Astrocyte (in vitro differentiated cells and primary cell): ENCODE results near the gene STRADB. TPM values are rescaled to one million over a fixed set of nuclear protein-coding genes. Genes with fewer than 3 reads are reported as not detected.
A peak's percentile ranks its signal among the peaks of the same experiment; 100 is the strongest.

Source experiments
- DNase-seq: peaks from one replicate; pipeline ENCODE4 v3.0.0-alpha.2; 2010; ENCODE audit warnings: low read depth
- FAIRE-seq: peaks from 2 replicates; lab custom pipeline; 2011; peaks lifted over from hg19 to GRCh38; lab: Jason Lieb, UNC
- H2AFZ ChIP-seq: 2 replicates; pipeline ENCODE4 v1.6.0; 2012; ENCODE audit warnings: low read depth, low read length, inconsistent platforms
- H3K27ac ChIP-seq: 2 replicates; pipeline ENCODE4 v1.5.1; 2011; ENCODE audit warnings: low read depth, low read length, inconsistent platforms
- H3K27me3 ChIP-seq: 2 replicates; pipeline ENCODE4 v1.6.0; 2011; ENCODE audit warnings: low read length, inconsistent platforms; ENCODE audit not compliant: insufficient read depth
- H3K36me3 ChIP-seq: 2 replicates; pipeline ENCODE4 v1.5.1; 2011; ENCODE audit warnings: low read length, inconsistent platforms; ENCODE audit not compliant: insufficient read depth
- H3K4me1 ChIP-seq: 2 replicates; pipeline ENCODE4 v1.5.1; 2011; ENCODE audit warnings: low read length, inconsistent platforms; ENCODE audit not compliant: insufficient read depth
- H3K4me2 ChIP-seq: 2 replicates; pipeline ENCODE4 v1.6.0; 2012; ENCODE audit warnings: low read length, inconsistent platforms
- H3K4me3 ChIP-seq: 2 replicates; pipeline ENCODE4 v1.5.1; 2011; ENCODE audit warnings: low read depth, mild to moderate bottlenecking, low read length, inconsistent platforms; ENCODE audit not compliant: insufficient read depth
- H3K79me2 ChIP-seq: 2 replicates; pipeline ENCODE4 v1.6.0; 2012; ENCODE audit warnings: mild to moderate bottlenecking, low read length, inconsistent platforms; ENCODE audit not compliant: insufficient read depth
- H3K9ac ChIP-seq: 2 replicates; pipeline ENCODE4 v1.6.0; 2012; ENCODE audit warnings: mild to moderate bottlenecking, low read length, inconsistent platforms
- H3K9me3 ChIP-seq: 2 replicates; pipeline ENCODE4 v1.5.1; 2012; ENCODE audit warnings: low read depth, mild to moderate bottlenecking, low read length, inconsistent platforms; ENCODE audit not compliant: insufficient read depth
- H4K20me1 ChIP-seq: 2 replicates; pipeline ENCODE4 v1.6.0; 2012; ENCODE audit warnings: low read length, inconsistent platforms; ENCODE audit not compliant: insufficient read depth
- H3K27ac Mint-ChIP-seq: one replicate; pipeline ENCODE4 v1.8.0; 2021; ENCODE audit warnings: mild to moderate bottlenecking, mixed read lengths; ENCODE audit not compliant: unreplicated experiment
- H3K27me3 Mint-ChIP-seq: one replicate; pipeline ENCODE4 v1.8.0; 2021; ENCODE audit warnings: low read depth, mixed read lengths; ENCODE audit not compliant: unreplicated experiment
- H3K36me3 Mint-ChIP-seq: one replicate; pipeline ENCODE4 v1.8.0; 2021; ENCODE audit warnings: low read depth, mixed read lengths; ENCODE audit not compliant: unreplicated experiment
- H3K4me1 Mint-ChIP-seq: one replicate; pipeline ENCODE4 v1.8.0; 2021; ENCODE audit warnings: low read depth, mixed read lengths; ENCODE audit not compliant: unreplicated experiment
- H3K4me3 Mint-ChIP-seq: one replicate; pipeline ENCODE4 v1.8.0; 2021; ENCODE audit warnings: mild to moderate bottlenecking, moderate library complexity, mixed read lengths; ENCODE audit not compliant: unreplicated experiment
- H3K9me3 Mint-ChIP-seq: one replicate; pipeline ENCODE4 v1.8.0; 2021; ENCODE audit warnings: mild to moderate bottlenecking, mixed read lengths; ENCODE audit not compliant: unreplicated experiment
- CTCF ChIP-seq: IDR thresholded peaks from 2 replicates; pipeline ENCODE4 v1.5.1; 2011; ENCODE audit warnings: low read depth, mild to moderate bottlenecking, inconsistent platforms, low read length, moderate library complexity; ENCODE audit not compliant: insufficient read depth
- EZH2 ChIP-seq: IDR thresholded peaks from 2 replicates; pipeline ENCODE4 v1.6.1; 2012; ENCODE audit warnings: mild to moderate bottlenecking, low read length, inconsistent platforms; ENCODE audit not compliant: insufficient read depth
- total RNA-seq: library from RNA; stranded (reverse); gene quantifications from 2 replicates; pipeline ENCODE4 v1.2.1, GENCODE V29; 2021

STRADB gene
- total RNA-seq, 1 donor from 2014 or later: 40.5 TPM

- DNase-seq (peak; percentile 69), FAIRE-seq (peak; percentile 86)
- Histone ChIP-seq H4K20me1 (peaks cover 17% of the 10 kb centered on the region), H3K79me2 (peaks cover 45% of the 10 kb centered on the region), H3K4me2 (peak overlapping the region; percentile 77), H2AFZ (no peak overlapping the region), H3K4me3 (no peak overlapping the region), H3K36me3 (no peaks in the 10 kb centered on the region), H3K27ac (no peak overlapping the region), H3K9me3 (no peaks in the 10 kb centered on the region), H3K27me3 (no peaks in the 10 kb centered on the region), H3K9ac (no peak overlapping the region), H3K4me1 (peaks cover 21% of the 10 kb centered on the region)
- Mint-ChIP-seq H3K4me1 (peaks cover 6% of the 10 kb centered on the region), H3K9me3 (peaks cover 3% of the 10 kb centered on the region), H3K27me3 (no peaks in the 10 kb centered on the region), H3K36me3 (peaks cover 8% of the 10 kb centered on the region), H3K27ac (no peak overlapping the region), H3K4me3 (no peak overlapping the region)
- TF ChIP-seq EZH2: no peak
- TF ChIP-seq CTCF: no peak
Observed at GRCh38 chr2:201414099-201415023, 37.2 kb upstream of the STRADB start.

DNA sequence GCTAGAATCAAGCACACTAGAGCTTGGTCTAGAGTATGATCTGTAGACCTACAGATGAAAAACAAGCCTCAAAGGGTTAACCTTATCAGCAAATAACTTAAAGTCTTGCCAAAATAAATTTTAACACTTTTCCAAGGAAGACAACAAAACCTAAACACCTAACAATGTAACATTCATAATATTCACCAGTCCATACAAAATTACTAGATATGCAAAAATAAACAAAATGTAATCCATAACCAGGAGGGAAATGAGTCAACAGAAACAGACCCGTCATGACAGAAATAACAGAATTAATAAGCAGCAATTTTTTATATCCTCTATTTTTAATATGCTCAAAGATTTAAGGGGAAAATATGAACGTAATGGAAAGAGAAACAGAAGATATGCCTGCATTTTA, 36.4 kb upstream of the STRADB start:
- no peak for DNase-seq
- Histone ChIP-seq H3K79me2 (peaks cover 42% of the 10 kb centered on the region), H3K9ac (no peak overlapping the region), H3K4me2 (peak overlapping the region; percentile 10), H4K20me1 (peaks cover 20% of the 10 kb centered on the region), H3K4me1 (peaks cover 24% of the 10 kb centered on the region), H3K36me3 (no peaks in the 10 kb centered on the region), H3K4me3 (no peak overlapping the region), H3K9me3 (no peaks in the 10 kb centered on the region), H2AFZ (no peak overlapping the region), H3K27me3 (no peaks in the 10 kb centered on the region), H3K27ac (no peak overlapping the region)
- H3K27me3 Mint-ChIP-seq: no peaks in the 10 kb centered on the region
- FAIRE-seq: no peak
- H3K4me1 Mint-ChIP-seq: peaks cover 8% of the 10 kb centered on the region
- no peak overlapping the region for H3K4me3 Mint-ChIP-seq
- no peak for TF ChIP-seq EZH2
- TF ChIP-seq CTCF: no peak
- peaks cover 8% of the 10 kb centered on the region for H3K36me3 Mint-ChIP-seq
- H3K9me3 Mint-ChIP-seq: peaks cover 3% of the 10 kb centered on the region
- no peak overlapping the region for H3K27ac Mint-ChIP-seq
